HCT116 (cell line): ENCODE measurements around the gene MYORG. TPM values are rescaled to one million over a fixed set of nuclear protein-coding genes. Genes with fewer than 3 reads are reported as not detected.

Source experiments
- ATAC-seq: fragments of 200-7000 bp; cut with Tn5 transposase; 2 replicates; pipeline ENCODE4 v1.9.1; 2020; ENCODE audit warnings: mild to moderate bottlenecking, moderate library complexity
- BruUV-seq: library from RNA; stranded (reverse); fragments of 400-500 nt; replicated peaks from 2 replicates; lab custom pipeline; 2021; lab: Mats Ljungman, UMichigan
- CTCF ChIA-PET: fragments of 300-600 bp; sonication (Branson Sonifier 250); formaldehyde crosslinking; loops from one replicate; lab custom pipeline; 2021; ENCODE audit warnings: antibody characterized with exemption; lab: Charles Lee
- POLR2A ChIA-PET: fragments of 300-600, 350-600 bp; sonication (Branson Sonifier 250); formaldehyde crosslinking; loops from one replicate; lab custom pipeline; 2021; ENCODE audit warnings: antibody characterized with exemption; lab: Charles Lee
- RAD21 ChIA-PET, 2 experiments: fragments of 300-600 bp; sonication (Branson Sonifier 250); formaldehyde crosslinking; loops; one replicate each; lab custom pipeline; 2023; ENCODE audit warnings: low total read pairs in 2 of 2; ENCODE audit not compliant: uncharacterized antibody in 2 of 2, unreplicated experiment in 2 of 2, low non-redundant PET in 1 of 2; lab: Charles Lee
- DNase-seq: peaks from one replicate; pipeline ENCODE4 v3.0.0-alpha.2; 2010; ENCODE audit warnings: low read depth, low spot score
- H2AFZ ChIP-seq: fragments of 200-600 bp; shearing (Covaris generic), sonication (generic); 2 replicates; pipeline ENCODE4 v1.6.1; 2017; ENCODE audit warnings: low read depth, mixed run types, mixed read lengths, antibody characterized with exemption, low read length; ENCODE audit not compliant: poor library complexity, severe bottlenecking
- H3K27ac ChIP-seq: 2 replicates; pipeline ENCODE4 v1.5.1; 2012; ENCODE audit warnings: low read depth, low read length
- H3K27me3 ChIP-seq: fragments of 200-600 bp; sonication (generic); 2 replicates; pipeline ENCODE4 v1.6.1; 2016; ENCODE audit warnings: mixed run types, low read length, mixed read lengths; ENCODE audit not compliant: insufficient read depth
- H3K36me3 ChIP-seq, 2 experiments: fragments of 200-500 bp in 1 of 2; fragments of 200-600 bp in 1 of 2; sonication (Bioruptor generic) in 1 of 2; sonication (generic) in 1 of 2; 2 replicates each; pipeline versions ENCODE4 v1.5.1 to v1.6.1; 2014 to 2016; ENCODE audit warnings: low read length in 2 of 2, inconsistent platforms in 1 of 2, mixed read lengths in 1 of 2, mixed run types in 1 of 2; ENCODE audit not compliant: insufficient read depth in 2 of 2, control insufficient read depth in 1 of 2
- H3K4me1 ChIP-seq, 2 experiments: fragments of 200-600 bp in 1 of 2; sonication (generic) in 1 of 2; 2 replicates each; pipeline versions ENCODE4 v1.5.1 to v1.6.1; 2012 to 2017; ENCODE audit warnings: low read length in 2 of 2, inconsistent platforms in 1 of 2, mild to moderate bottlenecking in 1 of 2, mixed read lengths in 1 of 2, mixed run types in 1 of 2, moderate library complexity in 1 of 2; ENCODE audit not compliant: insufficient read depth in 2 of 2, control insufficient read depth in 1 of 2
- H3K4me2 ChIP-seq: fragments of 200-600 bp; sonication (generic); 2 replicates; pipeline ENCODE4 v1.6.1; 2017; ENCODE audit warnings: mixed run types, low read length, mixed read lengths
- H3K4me3 ChIP-seq, 2 experiments: fragments of 200-600 bp in 1 of 2; sonication (generic) in 1 of 2; replicated peaks in 1 of 2; 2 replicates each; pipeline ENCODE4 v1.5.1; 2011 to 2016; ENCODE audit warnings: low read length in 2 of 2, control low read depth in 1 of 2, low read depth in 1 of 2, mild to moderate bottlenecking in 1 of 2, mixed read lengths in 1 of 2, mixed run types in 1 of 2
- H3K79me2 ChIP-seq: fragments of 200-600 bp; sonication (generic); 2 replicates; pipeline ENCODE4 v1.6.1; 2017; ENCODE audit warnings: mild to moderate bottlenecking, mixed run types, low read length, moderate library complexity, mixed read lengths; ENCODE audit not compliant: insufficient read depth
- H3K9ac ChIP-seq: fragments of 200-600 bp; sonication (generic); 2 replicates; pipeline ENCODE4 v1.6.1; 2016; ENCODE audit warnings: low read length, mixed read lengths
- H3K9me2 ChIP-seq: fragments of 200-600 bp; sonication (generic), shearing (Covaris generic); 2 replicates; pipeline ENCODE4 v1.6.1; 2017; ENCODE audit warnings: mixed run types, mild to moderate bottlenecking, moderate library complexity; ENCODE audit not compliant: insufficient read depth
- H3K9me3 ChIP-seq, 2 experiments: fragments of 200-500 bp in 1 of 2; fragments of 200-600 bp in 1 of 2; sonication (Bioruptor generic) in 1 of 2; sonication (generic) in 1 of 2; 2 replicates each; pipeline ENCODE4 v1.6.1; 2014 to 2017; ENCODE audit warnings: low read length in 2 of 2, mixed read lengths in 2 of 2, inconsistent platforms in 1 of 2, low read depth in 1 of 2, mild to moderate bottlenecking in 1 of 2, mixed run types in 1 of 2, moderate library complexity in 1 of 2; ENCODE audit not compliant: control insufficient read depth in 1 of 2, insufficient read depth in 1 of 2
- H4K20me1 ChIP-seq: fragments of 200-600 bp; sonication (generic), shearing (Covaris generic); 2 replicates; pipeline ENCODE4 v1.6.1; 2017; ENCODE audit warnings: mixed run types, mild to moderate bottlenecking, moderate library complexity; ENCODE audit not compliant: insufficient read depth
- CBX3 ChIP-seq: IDR thresholded peaks from 2 replicates; pipeline ENCODE4 v1.6.1; 2012; ENCODE audit warnings: low read depth
- EGR1 ChIP-seq: IDR thresholded peaks from 2 replicates; pipeline ENCODE4 v1.6.1; 2012; ENCODE audit warnings: low read depth
- EZH2 ChIP-seq: fragments of 200-600 bp; sonication (generic); IDR thresholded peaks from 2 replicates; pipeline ENCODE4 v1.6.1; 2017; ENCODE audit warnings: antibody characterized with exemption, mixed run types
- FOSL1 ChIP-seq: IDR thresholded peaks from 2 replicates; pipeline ENCODE4 v1.6.1; 2012; ENCODE audit warnings: low read depth
- JUND ChIP-seq: IDR thresholded peaks from 2 replicates; pipeline ENCODE4 v1.6.1; 2012
- POLR2A ChIP-seq: IDR thresholded peaks from 2 replicates; pipeline ENCODE4 v1.7.0; 2011; ENCODE audit warnings: borderline replicate concordance; ENCODE audit not compliant: insufficient read depth, insufficient read length; ENCODE audit errors: extremely low read depth
- RAD21 ChIP-seq: IDR thresholded peaks from 2 replicates; pipeline ENCODE4 v1.6.1; 2012; ENCODE audit warnings: low read depth, mild to moderate bottlenecking
- SRF ChIP-seq: IDR thresholded peaks from 2 replicates; pipeline ENCODE4 v1.6.1; 2012; ENCODE audit warnings: low read depth
- YY1 ChIP-seq: IDR thresholded peaks from 2 replicates; pipeline ENCODE4 v1.6.1; 2011; ENCODE audit warnings: low read length, low read depth, moderate library complexity, mild to moderate bottlenecking; ENCODE audit not compliant: insufficient replicate concordance; ENCODE audit errors: extremely low read depth
- ZFX ChIP-seq: fragments of 450-650 bp; IDR thresholded peaks from 2 replicates; pipeline ENCODE4 v1.6.1; 2017
- ZNF274 ChIP-seq: fragments of 200-500 bp; sonication (Bioruptor generic); IDR thresholded peaks from 2 replicates; pipeline ENCODE4 v1.6.1; 2014; ENCODE audit warnings: mild to moderate bottlenecking, low read depth, low read length, inconsistent platforms
- intact Hi-C: fragments of 100-400 bp; cut with micrococcal nuclease; formaldehyde crosslinking; loops from 2 replicates; pipeline ENCODE4 v1.10.0; 2022
- total RNA-seq: library from RNA; stranded (reverse); gene quantifications from one replicate; pipeline ENCODE4 v1.2.1, GENCODE V29; 2021; ENCODE audit not compliant: unreplicated experiment
- TF ChIP-seq, protein P1 (sequence below): IDR thresholded peaks from 2 replicates; pipeline ENCODE4 v1.6.1; 2012; ENCODE audit warnings: low read depth
- TF ChIP-seq, protein P2 (sequence below): IDR thresholded peaks from 2 replicates; pipeline ENCODE4 v1.6.1; 2012

MYORG gene
- total RNA-seq, 1 experiment from 2014 or later, result 8.5 TPM

DNA sequence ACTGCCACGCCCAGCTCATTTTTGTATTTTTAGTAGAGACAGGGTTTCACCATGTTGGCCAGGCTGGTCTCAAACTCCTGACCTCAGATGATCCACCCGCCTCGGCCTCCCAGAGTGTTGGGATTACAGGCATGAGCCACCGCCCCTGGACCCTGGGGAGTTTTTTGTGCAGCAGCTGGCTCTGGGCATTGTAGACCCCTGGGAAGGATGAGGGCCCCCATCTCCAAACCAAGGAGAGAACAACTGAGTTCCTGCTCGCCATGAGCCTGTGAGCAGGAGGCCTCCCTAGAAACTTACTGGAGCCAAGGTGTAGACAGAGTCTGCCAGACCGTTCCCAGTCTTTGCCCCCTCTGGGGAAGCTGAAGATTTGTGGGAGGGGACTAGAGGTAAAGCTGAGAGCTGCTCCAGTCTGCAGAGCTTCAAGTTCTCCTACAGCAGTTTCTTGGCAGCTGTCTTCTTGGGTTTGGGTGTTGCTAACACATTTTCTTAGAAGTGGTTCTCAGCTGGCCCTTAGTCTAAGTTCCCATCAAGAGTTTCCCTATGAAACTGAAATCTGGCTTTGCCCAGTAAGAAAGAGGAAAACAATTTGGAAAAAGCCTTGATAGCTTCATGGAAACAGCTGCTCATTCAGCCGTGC is 34.9 kb downstream of the MYORG start:
- POLR2A ChIA-PET, result no interaction called here
- peaks cover 9 to 11% of the 10 kb centered on the region in 2 experiments; a peak in 3 of 4 replicates for H3K36me3 ChIP-seq
- intact Hi-C loops, result no loop called here
- no peak for DNase-seq
- no peaks in the 10 kb centered on the region for H3K9me2 ChIP-seq
- no peaks in the 10 kb centered on the region for H3K27me3 ChIP-seq
- no peak overlapping the region for H2AFZ ChIP-seq
- no TSS peak for BruUV-seq
- H4K20me1 ChIP-seq, result no peaks in the 10 kb centered on the region
- no peak overlapping the region for H3K4me3 ChIP-seq
- H3K9me3 ChIP-seq, result no peaks in the 10 kb centered on the region
- no peaks in the 10 kb centered on the region for H3K4me1 ChIP-seq
- H3K4me2 ChIP-seq, result no peak overlapping the region
- H3K9ac ChIP-seq, result no peak overlapping the region
- TF ChIP-seq FOSL1, result no peak
- CTCF ChIA-PET, result no interaction called here
- RAD21 ChIA-PET, result no interaction called here
- ATAC-seq, result no peak
- H3K79me2 ChIP-seq, result peaks cover 8% of the 10 kb centered on the region; the same call in 1 of the 2 replicates
- H3K27ac ChIP-seq, result no peak overlapping the region

DNA sequence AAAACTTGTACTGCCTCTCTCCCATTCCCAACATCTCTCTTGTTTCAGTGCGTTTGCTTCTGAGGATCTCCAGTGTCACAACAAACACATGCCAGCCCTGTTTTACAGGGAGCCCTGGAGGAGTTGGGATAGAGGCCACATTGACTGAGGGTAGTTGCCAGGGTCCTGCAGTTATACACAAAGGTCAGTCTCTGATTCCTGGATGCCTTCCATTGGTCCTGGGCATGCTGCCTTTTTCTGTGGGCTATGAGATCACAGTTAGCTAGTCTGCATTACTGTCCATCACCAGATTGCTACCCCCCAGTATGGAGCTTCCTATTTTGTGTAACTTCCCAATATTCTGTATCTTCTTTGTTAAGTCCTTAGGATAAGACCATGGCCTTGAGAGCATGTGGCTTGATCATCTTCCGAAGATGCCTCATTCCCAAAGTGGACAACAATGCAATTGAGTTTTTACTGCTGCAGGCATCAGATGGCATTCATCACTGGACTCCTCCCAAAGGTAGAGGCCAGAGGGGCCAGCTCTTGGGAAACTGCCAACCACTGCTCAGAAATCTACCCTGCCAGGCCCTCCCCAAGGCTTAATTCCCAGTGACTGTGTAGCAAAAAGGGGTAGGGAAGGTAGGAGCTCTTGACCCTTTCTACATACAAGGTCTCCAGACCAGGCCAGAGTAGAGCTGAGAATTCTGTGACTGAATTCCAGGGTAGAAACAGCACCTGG is 37.9 kb downstream of the MYORG start:
- TF ChIP-seq EGR1, result no peak
- no peak for TF ChIP-seq EZH2
- no peak for TF ChIP-seq POLR2A
- TF ChIP-seq YY1, result no peak
- TF ChIP-seq, protein P1, sequence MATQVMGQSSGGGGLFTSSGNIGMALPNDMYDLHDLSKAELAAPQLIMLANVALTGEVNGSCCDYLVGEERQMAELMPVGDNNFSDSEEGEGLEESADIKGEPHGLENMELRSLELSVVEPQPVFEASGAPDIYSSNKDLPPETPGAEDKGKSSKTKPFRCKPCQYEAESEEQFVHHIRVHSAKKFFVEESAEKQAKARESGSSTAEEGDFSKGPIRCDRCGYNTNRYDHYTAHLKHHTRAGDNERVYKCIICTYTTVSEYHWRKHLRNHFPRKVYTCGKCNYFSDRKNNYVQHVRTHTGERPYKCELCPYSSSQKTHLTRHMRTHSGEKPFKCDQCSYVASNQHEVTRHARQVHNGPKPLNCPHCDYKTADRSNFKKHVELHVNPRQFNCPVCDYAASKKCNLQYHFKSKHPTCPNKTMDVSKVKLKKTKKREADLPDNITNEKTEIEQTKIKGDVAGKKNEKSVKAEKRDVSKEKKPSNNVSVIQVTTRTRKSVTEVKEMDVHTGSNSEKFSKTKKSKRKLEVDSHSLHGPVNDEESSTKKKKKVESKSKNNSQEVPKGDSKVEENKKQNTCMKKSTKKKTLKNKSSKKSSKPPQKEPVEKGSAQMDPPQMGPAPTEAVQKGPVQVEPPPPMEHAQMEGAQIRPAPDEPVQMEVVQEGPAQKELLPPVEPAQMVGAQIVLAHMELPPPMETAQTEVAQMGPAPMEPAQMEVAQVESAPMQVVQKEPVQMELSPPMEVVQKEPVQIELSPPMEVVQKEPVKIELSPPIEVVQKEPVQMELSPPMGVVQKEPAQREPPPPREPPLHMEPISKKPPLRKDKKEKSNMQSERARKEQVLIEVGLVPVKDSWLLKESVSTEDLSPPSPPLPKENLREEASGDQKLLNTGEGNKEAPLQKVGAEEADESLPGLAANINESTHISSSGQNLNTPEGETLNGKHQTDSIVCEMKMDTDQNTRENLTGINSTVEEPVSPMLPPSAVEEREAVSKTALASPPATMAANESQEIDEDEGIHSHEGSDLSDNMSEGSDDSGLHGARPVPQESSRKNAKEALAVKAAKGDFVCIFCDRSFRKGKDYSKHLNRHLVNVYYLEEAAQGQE, result no peak
- TF ChIP-seq ZNF274, result no peak
- no peak for TF ChIP-seq RAD21
- no peak for TF ChIP-seq CBX3
- TF ChIP-seq SRF, result no peak
- TF ChIP-seq ZFX, result no peak
- no peak for TF ChIP-seq JUND
- TF ChIP-seq, protein P2, sequence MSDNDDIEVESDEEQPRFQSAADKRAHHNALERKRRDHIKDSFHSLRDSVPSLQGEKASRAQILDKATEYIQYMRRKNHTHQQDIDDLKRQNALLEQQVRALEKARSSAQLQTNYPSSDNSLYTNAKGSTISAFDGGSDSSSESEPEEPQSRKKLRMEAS, result no peak
- Histone ChIP-seq H3K27me3 (no peaks in the 10 kb centered on the region), H3K4me3 (no peak overlapping the region), H3K4me2 (no peak overlapping the region), H3K9ac (no peak overlapping the region), H3K4me1 (no peaks in the 10 kb centered on the region), H2AFZ (no peak overlapping the region), H3K27ac (no peak overlapping the region), H4K20me1 (no peaks in the 10 kb centered on the region), H3K9me3 (no peaks in the 10 kb centered on the region), H3K9me2 (no peaks in the 10 kb centered on the region), H3K36me3 (peaks cover 9 to 11% of the 10 kb centered on the region in 2 experiments; a peak in 3 of 4 replicates), H3K79me2 (peaks cover 27% of the 10 kb centered on the region)
- DNase-seq, result no peak
- no peak for ATAC-seq
- ChIA-PET RAD21 (no interaction called here), CTCF (no interaction called here), POLR2A (no interaction called here)
- intact Hi-C loops, result no loop called here
- no TSS peak for BruUV-seq
